ENCODE measurements around the gene YJEFN3.

DNA sequence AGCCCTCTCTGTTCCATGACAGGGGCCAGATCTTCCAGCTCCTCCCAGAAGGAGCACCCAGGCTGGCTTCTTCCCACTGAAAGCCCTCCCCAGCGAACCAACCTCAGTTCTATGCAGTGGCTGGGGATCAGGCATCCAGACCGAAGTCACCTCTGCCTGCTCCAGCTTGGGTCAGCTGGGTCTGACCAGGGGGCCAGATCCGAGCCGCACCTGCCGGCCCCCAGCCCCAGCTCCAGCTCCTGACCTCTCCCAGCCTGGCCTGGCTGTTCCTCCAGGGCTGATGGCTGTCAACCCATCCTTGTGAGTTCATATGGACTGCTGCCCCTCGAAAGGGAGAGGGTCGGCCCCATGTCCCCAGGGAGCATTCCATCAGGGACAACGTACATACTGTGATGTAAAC is 21.4 kb upstream of the YJEFN3 start:
- TF ChIP-seq TAF1 (IDR thresholded peaks at IDR 0.05; ENCODE audit: borderline replicate concordance, insufficient read depth, low read length) (no peak), SIN3A (IDR thresholded peaks at IDR 0.05; ENCODE audit: borderline replicate concordance, insufficient read depth, low read length) (no peak), POLR2AphosphoS5 (IDR thresholded peaks at IDR 0.05; ENCODE audit: low read depth, low read length) (no peak)
- TF ChIP-seq, protein P1, sequence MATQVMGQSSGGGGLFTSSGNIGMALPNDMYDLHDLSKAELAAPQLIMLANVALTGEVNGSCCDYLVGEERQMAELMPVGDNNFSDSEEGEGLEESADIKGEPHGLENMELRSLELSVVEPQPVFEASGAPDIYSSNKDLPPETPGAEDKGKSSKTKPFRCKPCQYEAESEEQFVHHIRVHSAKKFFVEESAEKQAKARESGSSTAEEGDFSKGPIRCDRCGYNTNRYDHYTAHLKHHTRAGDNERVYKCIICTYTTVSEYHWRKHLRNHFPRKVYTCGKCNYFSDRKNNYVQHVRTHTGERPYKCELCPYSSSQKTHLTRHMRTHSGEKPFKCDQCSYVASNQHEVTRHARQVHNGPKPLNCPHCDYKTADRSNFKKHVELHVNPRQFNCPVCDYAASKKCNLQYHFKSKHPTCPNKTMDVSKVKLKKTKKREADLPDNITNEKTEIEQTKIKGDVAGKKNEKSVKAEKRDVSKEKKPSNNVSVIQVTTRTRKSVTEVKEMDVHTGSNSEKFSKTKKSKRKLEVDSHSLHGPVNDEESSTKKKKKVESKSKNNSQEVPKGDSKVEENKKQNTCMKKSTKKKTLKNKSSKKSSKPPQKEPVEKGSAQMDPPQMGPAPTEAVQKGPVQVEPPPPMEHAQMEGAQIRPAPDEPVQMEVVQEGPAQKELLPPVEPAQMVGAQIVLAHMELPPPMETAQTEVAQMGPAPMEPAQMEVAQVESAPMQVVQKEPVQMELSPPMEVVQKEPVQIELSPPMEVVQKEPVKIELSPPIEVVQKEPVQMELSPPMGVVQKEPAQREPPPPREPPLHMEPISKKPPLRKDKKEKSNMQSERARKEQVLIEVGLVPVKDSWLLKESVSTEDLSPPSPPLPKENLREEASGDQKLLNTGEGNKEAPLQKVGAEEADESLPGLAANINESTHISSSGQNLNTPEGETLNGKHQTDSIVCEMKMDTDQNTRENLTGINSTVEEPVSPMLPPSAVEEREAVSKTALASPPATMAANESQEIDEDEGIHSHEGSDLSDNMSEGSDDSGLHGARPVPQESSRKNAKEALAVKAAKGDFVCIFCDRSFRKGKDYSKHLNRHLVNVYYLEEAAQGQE (IDR thresholded peaks at IDR 0.05; ENCODE audit: insufficient read depth in 1 of 2, low read depth in 2 of 2, low read length in 2 of 2): no peak

All from PFSK-1 (cell line).